IMR-90 (cell line): Measurements from ENCODE around the gene MKRN2OS. TPM values are rescaled to one million over a fixed set of nuclear protein-coding genes. Genes with fewer than 3 reads are reported as not detected.

Experiments
- ATAC-seq: fragments of 200-7000 bp; cut with Tn5 transposase; 2 replicates; pipeline ENCODE4 v1.9.1; 2020; ENCODE audit warnings: low read depth, mild to moderate bottlenecking, moderate library complexity
- BruUV-seq: library from RNA; stranded (reverse); fragments of 400-500 nt; replicated peaks from 2 replicates; lab custom pipeline; 2021; lab: Mats Ljungman, UMichigan
- CTCF ChIA-PET: fragments of 300-600 bp; formaldehyde crosslinking; extraction: SDS; loops from one replicate; lab custom pipeline; 2021; ENCODE audit warnings: antibody characterized with exemption; lab: Yijun Ruan, JAX
- POLR2A ChIA-PET: fragments of 300-600 bp; sonication (Branson Sonifier 250); formaldehyde crosslinking; loops from one replicate; lab custom pipeline; 2022; ENCODE audit warnings: antibody characterized with exemption; ENCODE audit not compliant: unreplicated experiment; lab: Charles Lee
- DNase-seq: peaks from one replicate; pipeline ENCODE4 v3.0.0; 2013
- H2AFZ ChIP-seq: replicated peaks from 2 replicates; pipeline ENCODE3; 2013; ENCODE audit warnings: low read length, mild to moderate bottlenecking; ENCODE audit not compliant: poor library complexity
- H2AK5ac ChIP-seq: 2 replicates; pipeline ENCODE4 v1.6.1; 2013; ENCODE audit warnings: low read depth, low read length, inconsistent platforms
- H2AK9ac ChIP-seq: replicated peaks from 2 replicates; pipeline ENCODE3; 2013; ENCODE audit warnings: mild to moderate bottlenecking, low read depth, low read length, moderate library complexity; ENCODE audit not compliant: poor library complexity
- H2BK120ac ChIP-seq: 2 replicates; pipeline ENCODE4 v1.6.1; 2013; ENCODE audit warnings: low read depth, low read length, inconsistent platforms
- H2BK15ac ChIP-seq: 3 replicates; pipeline ENCODE4 v1.6.1; 2013; ENCODE audit warnings: low read depth, low read length, inconsistent platforms
- H2BK20ac ChIP-seq: 2 replicates; pipeline ENCODE4 v1.6.1; 2013; ENCODE audit warnings: low read depth, mild to moderate bottlenecking, inconsistent platforms, low read length, moderate library complexity
- H2BK5ac ChIP-seq: 2 replicates; pipeline ENCODE4 v1.6.1; 2013; ENCODE audit warnings: mild to moderate bottlenecking, low read depth, low read length, inconsistent platforms; ENCODE audit not compliant: poor library complexity, severe bottlenecking
- H3K14ac ChIP-seq: replicated peaks from 2 replicates; pipeline ENCODE4 v1.6.1; 2013; ENCODE audit warnings: low read depth, low read length, inconsistent platforms
- H3K18ac ChIP-seq: 2 replicates; pipeline ENCODE4 v1.6.1; 2013; ENCODE audit warnings: low read depth, low read length, control low read depth
- H3K23ac ChIP-seq: 2 replicates; pipeline ENCODE4 v1.6.1; 2013; ENCODE audit warnings: low read depth, low read length, inconsistent platforms
- H3K27ac ChIP-seq: 2 replicates; pipeline ENCODE4 v1.5.1; 2013; ENCODE audit warnings: mild to moderate bottlenecking, control low read depth, low read length; ENCODE audit not compliant: insufficient read depth
- H3K27me3 ChIP-seq: 2 replicates; pipeline ENCODE4 v1.6.1; 2013; ENCODE audit warnings: low read length; ENCODE audit not compliant: control insufficient read depth, insufficient read depth
- H3K36me3 ChIP-seq: 2 replicates; pipeline ENCODE4 v1.6.1; 2013; ENCODE audit warnings: low read length, mixed read lengths; ENCODE audit not compliant: control insufficient read depth, insufficient read depth
- H3K4ac ChIP-seq: 2 replicates; pipeline ENCODE4 v1.6.1; 2013; ENCODE audit warnings: low read depth, low read length, inconsistent platforms
- H3K4me1 ChIP-seq: 2 replicates; pipeline ENCODE4 v1.6.1; 2013; ENCODE audit warnings: low read length, mixed read lengths; ENCODE audit not compliant: control insufficient read depth, insufficient read depth
- H3K4me2 ChIP-seq: 2 replicates; pipeline ENCODE4 v1.6.1; 2013; ENCODE audit warnings: low read depth, mild to moderate bottlenecking, control low read depth, low read length, moderate library complexity
- H3K4me3 ChIP-seq: 2 replicates; pipeline ENCODE4 v1.5.1; 2013; ENCODE audit warnings: low read depth, mild to moderate bottlenecking, control low read depth, low read length, moderate library complexity; ENCODE audit not compliant: insufficient read depth
- H3K56ac ChIP-seq: 2 replicates; pipeline ENCODE4 v1.6.1; 2013; ENCODE audit warnings: low read length, inconsistent platforms; ENCODE audit not compliant: insufficient read depth; ENCODE audit errors: extremely low read depth
- H3K79me1 ChIP-seq, 2 experiments: 2 replicates each; pipeline ENCODE4 v1.6.1; 2013; ENCODE audit warnings: low read length in 2 of 2, inconsistent platforms in 1 of 2, low read depth in 1 of 2
- H3K9ac ChIP-seq: 2 replicates; pipeline ENCODE4 v1.6.1; 2013; ENCODE audit warnings: low read depth, low read length, control low read depth
- H3K9me1 ChIP-seq: 2 replicates; pipeline ENCODE4 v1.6.1; 2013; ENCODE audit warnings: low read length, inconsistent platforms; ENCODE audit not compliant: insufficient read depth
- H3K9me3 ChIP-seq: 2 replicates; pipeline ENCODE4 v1.6.1; 2013; ENCODE audit warnings: low read length; ENCODE audit not compliant: control insufficient read depth, insufficient read depth
- H4K20me1 ChIP-seq: 2 replicates; pipeline ENCODE4 v1.6.1; 2013; ENCODE audit warnings: low read length, inconsistent platforms; ENCODE audit not compliant: insufficient read depth
- H4K5ac ChIP-seq: 2 replicates; pipeline ENCODE4 v1.6.1; 2013; ENCODE audit warnings: mild to moderate bottlenecking, low read depth, low read length, control low read depth
- H4K8ac ChIP-seq, 2 experiments: 2 replicates each; pipeline ENCODE4 v1.6.1; 2013; ENCODE audit warnings: low read depth in 2 of 2, low read length in 2 of 2, control low read depth in 1 of 2, inconsistent platforms in 1 of 2
- H4K91ac ChIP-seq: 2 replicates; pipeline ENCODE4 v1.6.1; 2013; ENCODE audit warnings: low read depth, low read length, inconsistent platforms; ENCODE audit not compliant: insufficient read depth
- FOS ChIP-seq: fragments of 150-350 bp; IDR thresholded peaks from 2 replicates; pipeline ENCODE4 v1.6.1; 2016; ENCODE audit warnings: low read depth, low read length
- MAFK ChIP-seq: IDR thresholded peaks from 2 replicates; pipeline ENCODE4 v1.6.1; 2012; ENCODE audit warnings: low read depth, low read length, improper control_type of control experiment
- NFE2L2 ChIP-seq: fragments of 150-350 bp; IDR thresholded peaks from 2 replicates; pipeline ENCODE4 v1.6.1; 2016; ENCODE audit warnings: low read depth, mild to moderate bottlenecking, low read length
- POLR2A ChIP-seq: IDR thresholded peaks from 2 replicates; pipeline ENCODE4 v1.6.1; 2012; ENCODE audit warnings: mild to moderate bottlenecking, low read depth, low read length
- RFX5 ChIP-seq: IDR thresholded peaks from 2 replicates; pipeline ENCODE4 v1.8.0; 2012; ENCODE audit warnings: low read depth, mild to moderate bottlenecking, low read length, moderate library complexity
- SMC3 ChIP-seq: fragments of 150-350 bp; IDR thresholded peaks from 2 replicates; pipeline ENCODE4 v1.6.1; 2016; ENCODE audit warnings: low read depth, mild to moderate bottlenecking, antibody characterized with exemption, low read length, moderate library complexity
- WGBS, 2 experiments: methylation state at CpG; one replicate each; pipeline versions ENCODE4 v1.1.5 to v1.1.7; 2013; ENCODE audit warnings: missing lambda C conversion rate in 2 of 2; ENCODE audit not compliant: insufficient read length in 1 of 2; ENCODE audit errors: extremely low coverage in 2 of 2; 5-methylcytosine and 5-hydroxymethylcytosine counted together
- dilution Hi-C: fragments of 300-500 bp; cut with HindIII; formaldehyde crosslinking; loops from one replicate; pipeline ENCODE4 v1.14.3; 2018; ENCODE audit warnings: low sequenced_read_pairs; ENCODE audit not compliant: unreplicated experiment
- in situ Hi-C: fragments of 300-500 bp; cut with MboI; formaldehyde crosslinking; loops from 3 replicates; pipeline ENCODE4 v1.14.3; 2019; ENCODE audit warnings: low sequenced_read_pairs, inconsistent platforms, mixed read lengths
- intact Hi-C: fragments of 100-400 bp; cut with micrococcal nuclease; formaldehyde crosslinking; loops from 2 replicates; pipeline ENCODE4 v1.10.0; 2022
- polyA plus RNA-seq, 3 experiments: library from polyadenylated mRNA; depleted of rRNA; stranded (reverse); fragments of >200 nt; gene quantifications; 2 replicates each; pipeline ENCODE4 v1.2.3, GENCODE V29; 2012; ENCODE audit warnings: low replicate concordance in 1 of 3
- total RNA-seq: library from RNA; depleted of rRNA; stranded (reverse); fragments of >200 nt; gene quantifications from 2 replicates; pipeline ENCODE4 v1.2.3, GENCODE V29; 2012

MKRN2OS gene
- total and polyA plus RNA-seq, 2 of the 4 experiments (the other 2 are of a cell fraction) = not detected

GRCh38 chr3:12495749-12496452 is 49.4 kb downstream of the MKRN2OS start:
- no peak overlapping the region for H2BK120ac ChIP-seq
- H3K14ac ChIP-seq = no peak overlapping the region
- no peak overlapping the region for H2BK5ac ChIP-seq
- 100% methylated on average over 1 of the region's 8 CpGs; no CpG with 5 or more reads in 1 of the 2 experiments for WGBS, 2 experiments
- H3K27me3 ChIP-seq = no peaks in the 10 kb centered on the region
- H4K8ac ChIP-seq = no peak overlapping the region
- H3K27ac ChIP-seq = no peak overlapping the region
- dilution Hi-C loops (no loop called here), in situ Hi-C loops (no loop called here), intact Hi-C loops (no loop called here)
- no peaks in the 10 kb centered on the region; a peak in 1 of 4 replicates for H3K79me1 ChIP-seq
- no TSS peak for BruUV-seq
- no peak overlapping the region for H3K9ac ChIP-seq
- no peak for DNase-seq
- no peak overlapping the region for H2BK20ac ChIP-seq
- H2AFZ ChIP-seq = no peak overlapping the region
- no peak overlapping the region for H3K18ac ChIP-seq
- H2AK5ac ChIP-seq = no peak overlapping the region
- H3K9me3 ChIP-seq = no peaks in the 10 kb centered on the region
- H3K4me2 ChIP-seq = no peak overlapping the region
- H3K23ac ChIP-seq = no peak overlapping the region
- H2AK9ac ChIP-seq = no peak overlapping the region
- ChIA-PET CTCF (interaction anchor here (0.7 kb wide), 1 partner anchor 43 kb away, joined by 3 read pairs; no protein-coding TSS in a partner anchor), POLR2A (interaction anchor here (0.8 kb wide), 1 partner anchor 68 kb away, joined by 9 read pairs; no protein-coding TSS in a partner anchor)
- no peaks in the 10 kb centered on the region for H3K4me1 ChIP-seq
- H3K4ac ChIP-seq = no peak overlapping the region
- TF ChIP-seq SMC3 (no peak), RFX5 (no peak), FOS (no peak), POLR2A (no peak), NFE2L2 (no peak), MAFK (no peak)
- ATAC-seq = no peak
- no peaks in the 10 kb centered on the region for H4K20me1 ChIP-seq
- H3K9me1 ChIP-seq = peaks cover 7% of the 10 kb centered on the region
- H4K5ac ChIP-seq = no peak overlapping the region
- H3K56ac ChIP-seq = no peak overlapping the region
- H3K4me3 ChIP-seq = no peak overlapping the region
- H4K91ac ChIP-seq = no peak overlapping the region
- peaks cover 17% of the 10 kb centered on the region for H3K36me3 ChIP-seq
- H2BK15ac ChIP-seq = no peak overlapping the region
